Stimulated activated CD4-positive, alpha-beta T cell treated with anti-CD3 and anti-CD28 coated beads, Interleukin-15, amount 100 ng/mL, for 1 hour (primary cell): ENCODE data around the gene DISP2.

Experiments used
- DNase-seq, 2 donors: peaks; one replicate each; pipeline ENCODE4 v3.0.0-alpha.2; 2020; ENCODE audit warnings: low read depth in 1 of 2, low spot score in 1 of 2

Gene DISP2, protein sequence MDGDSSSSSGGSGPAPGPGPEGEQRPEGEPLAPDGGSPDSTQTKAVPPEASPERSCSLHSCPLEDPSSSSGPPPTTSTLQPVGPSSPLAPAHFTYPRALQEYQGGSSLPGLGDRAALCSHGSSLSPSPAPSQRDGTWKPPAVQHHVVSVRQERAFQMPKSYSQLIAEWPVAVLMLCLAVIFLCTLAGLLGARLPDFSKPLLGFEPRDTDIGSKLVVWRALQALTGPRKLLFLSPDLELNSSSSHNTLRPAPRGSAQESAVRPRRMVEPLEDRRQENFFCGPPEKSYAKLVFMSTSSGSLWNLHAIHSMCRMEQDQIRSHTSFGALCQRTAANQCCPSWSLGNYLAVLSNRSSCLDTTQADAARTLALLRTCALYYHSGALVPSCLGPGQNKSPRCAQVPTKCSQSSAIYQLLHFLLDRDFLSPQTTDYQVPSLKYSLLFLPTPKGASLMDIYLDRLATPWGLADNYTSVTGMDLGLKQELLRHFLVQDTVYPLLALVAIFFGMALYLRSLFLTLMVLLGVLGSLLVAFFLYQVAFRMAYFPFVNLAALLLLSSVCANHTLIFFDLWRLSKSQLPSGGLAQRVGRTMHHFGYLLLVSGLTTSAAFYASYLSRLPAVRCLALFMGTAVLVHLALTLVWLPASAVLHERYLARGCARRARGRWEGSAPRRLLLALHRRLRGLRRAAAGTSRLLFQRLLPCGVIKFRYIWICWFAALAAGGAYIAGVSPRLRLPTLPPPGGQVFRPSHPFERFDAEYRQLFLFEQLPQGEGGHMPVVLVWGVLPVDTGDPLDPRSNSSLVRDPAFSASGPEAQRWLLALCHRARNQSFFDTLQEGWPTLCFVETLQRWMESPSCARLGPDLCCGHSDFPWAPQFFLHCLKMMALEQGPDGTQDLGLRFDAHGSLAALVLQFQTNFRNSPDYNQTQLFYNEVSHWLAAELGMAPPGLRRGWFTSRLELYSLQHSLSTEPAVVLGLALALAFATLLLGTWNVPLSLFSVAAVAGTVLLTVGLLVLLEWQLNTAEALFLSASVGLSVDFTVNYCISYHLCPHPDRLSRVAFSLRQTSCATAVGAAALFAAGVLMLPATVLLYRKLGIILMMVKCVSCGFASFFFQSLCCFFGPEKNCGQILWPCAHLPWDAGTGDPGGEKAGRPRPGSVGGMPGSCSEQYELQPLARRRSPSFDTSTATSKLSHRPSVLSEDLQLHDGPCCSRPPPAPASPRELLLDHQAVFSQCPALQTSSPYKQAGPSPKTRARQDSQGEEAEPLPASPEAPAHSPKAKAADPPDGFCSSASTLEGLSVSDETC (N-terminal part only)

DNA sequence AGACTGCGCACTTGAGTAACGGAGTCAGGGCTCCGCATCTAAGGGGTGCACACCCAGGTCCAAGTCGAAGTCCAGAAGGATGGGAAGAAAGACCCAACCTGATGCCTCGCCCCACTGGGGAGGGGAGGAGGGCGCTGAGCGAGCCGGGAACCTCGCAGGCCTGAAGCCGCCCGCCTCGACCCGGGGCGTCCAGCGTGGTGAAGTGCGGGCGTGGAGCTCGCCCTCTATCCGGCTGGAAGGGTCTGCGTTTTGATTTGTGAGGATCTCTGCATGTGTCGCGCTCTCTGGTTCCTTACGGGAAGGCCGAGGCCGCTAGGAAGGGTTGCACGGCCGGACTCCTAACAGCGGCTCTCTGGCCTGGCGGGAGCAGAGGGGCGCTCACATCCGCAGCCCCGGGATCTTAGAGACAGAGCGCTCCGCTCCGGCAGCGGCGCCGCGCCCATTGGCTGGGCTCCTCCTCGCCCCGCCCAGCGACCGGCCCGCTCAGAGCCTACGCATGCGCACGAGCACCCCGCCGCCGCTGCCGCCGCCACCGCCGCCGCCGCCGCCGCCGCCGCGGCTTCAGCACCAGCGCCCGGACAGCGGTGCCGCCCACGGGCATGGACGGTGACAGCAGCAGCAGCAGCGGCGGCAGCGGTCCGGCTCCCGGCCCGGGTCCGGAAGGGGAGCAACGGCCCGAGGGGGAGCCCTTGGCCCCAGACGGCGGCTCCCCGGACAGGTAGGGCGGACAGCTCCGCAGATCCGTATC, at the start of gene DISP2:
Gene DISP2, plus strand, starts transcription at position 497 of the 748 bp plus-strand sequence. Its CDS starts 103 bp downstream, at position 600.
- peak; percentile 87 for DNase-seq

DNA sequence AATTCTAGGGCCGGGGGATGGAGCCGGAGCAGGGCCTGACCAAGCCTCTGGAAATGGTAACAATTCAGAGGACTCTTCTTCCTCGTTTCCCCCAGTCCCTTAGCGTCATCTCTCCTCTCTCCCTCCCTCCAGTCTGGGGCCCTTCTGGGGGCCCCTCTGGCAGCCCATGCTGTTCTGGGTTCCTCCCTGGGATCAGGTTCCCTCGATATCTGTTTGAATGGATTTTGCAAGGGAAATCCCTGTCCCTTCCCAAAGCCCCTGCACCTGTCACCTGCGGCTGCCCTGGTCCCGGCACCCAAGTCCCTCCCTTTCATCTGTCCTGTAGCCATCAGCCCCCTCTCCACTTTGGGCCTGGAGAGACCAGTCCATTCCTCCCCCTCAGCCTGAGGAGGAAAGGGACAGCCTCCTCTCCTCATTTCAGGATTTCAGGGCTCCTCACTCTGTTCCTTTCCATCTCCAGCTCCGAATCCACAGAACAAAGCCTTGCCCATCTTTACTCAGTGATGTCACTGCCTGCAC, 48.6 kb upstream of the DISP2 start:
- no peak for DNase-seq

DNA sequence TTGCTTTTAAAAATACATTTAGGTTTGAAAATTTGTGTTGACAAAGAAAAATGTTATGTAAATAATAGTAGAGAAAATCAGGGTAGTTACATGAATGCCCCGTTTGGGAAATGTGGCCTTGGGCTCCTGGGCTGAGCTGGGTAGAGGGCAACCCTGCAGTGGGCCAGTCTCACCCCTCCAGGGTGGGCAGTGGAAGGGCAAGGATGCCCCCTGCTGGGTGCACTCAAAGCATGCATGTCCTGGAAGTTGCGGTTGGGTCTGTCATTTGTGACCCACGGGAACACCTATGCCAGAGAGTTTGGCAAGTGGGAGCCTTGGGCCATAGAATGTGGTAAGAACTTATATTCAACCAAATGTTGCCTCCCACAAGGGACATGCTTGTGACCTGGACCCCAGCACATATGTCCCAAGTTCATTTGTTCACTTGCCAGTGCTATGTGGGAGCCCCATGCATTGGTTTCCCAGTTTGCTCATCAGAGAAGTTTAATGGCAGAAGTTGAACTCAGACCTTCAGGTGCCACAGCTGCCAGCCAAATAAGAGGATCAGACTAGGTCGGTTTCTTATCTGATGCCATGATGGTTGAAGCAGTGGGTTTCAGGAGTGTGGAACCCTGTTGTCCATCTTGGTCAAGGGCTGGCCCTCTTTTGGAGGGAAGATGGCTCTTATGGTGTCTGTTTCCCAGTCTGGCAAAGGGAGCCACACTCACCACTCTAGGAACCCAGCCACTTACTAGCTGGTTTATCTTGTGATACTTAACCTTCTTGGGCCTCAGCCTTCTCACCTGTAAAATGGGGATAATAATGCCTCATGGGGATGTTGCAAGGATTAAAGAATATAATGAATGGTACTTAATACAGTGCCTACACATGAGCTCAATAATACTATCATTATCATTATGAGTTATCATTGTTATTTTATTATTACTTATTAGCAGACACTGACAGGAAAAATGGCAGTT, 47.7 kb upstream of the DISP2 start:
- no peak for DNase-seq

DNA sequence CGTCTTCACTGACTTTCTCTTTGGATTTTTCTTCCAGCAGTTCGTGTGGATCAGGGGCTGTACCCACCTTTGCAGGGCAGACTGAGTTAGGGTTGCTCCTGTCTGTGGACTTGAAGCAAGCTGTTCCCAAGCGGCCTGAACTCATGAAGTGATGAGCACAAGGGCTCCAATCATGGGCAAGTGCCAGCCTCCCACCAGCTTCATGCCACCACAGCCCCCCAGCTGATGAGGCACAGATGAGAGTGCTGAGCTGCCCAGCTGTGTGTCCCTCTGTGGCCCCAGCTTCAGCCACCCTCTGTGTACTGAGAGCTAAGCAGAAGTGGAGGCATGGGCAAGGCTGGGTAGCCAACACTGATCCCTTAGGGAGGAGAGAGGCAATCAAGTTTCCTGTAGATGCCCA, 47.0 kb upstream of the DISP2 start:
- DNase-seq, result no peak

DNA sequence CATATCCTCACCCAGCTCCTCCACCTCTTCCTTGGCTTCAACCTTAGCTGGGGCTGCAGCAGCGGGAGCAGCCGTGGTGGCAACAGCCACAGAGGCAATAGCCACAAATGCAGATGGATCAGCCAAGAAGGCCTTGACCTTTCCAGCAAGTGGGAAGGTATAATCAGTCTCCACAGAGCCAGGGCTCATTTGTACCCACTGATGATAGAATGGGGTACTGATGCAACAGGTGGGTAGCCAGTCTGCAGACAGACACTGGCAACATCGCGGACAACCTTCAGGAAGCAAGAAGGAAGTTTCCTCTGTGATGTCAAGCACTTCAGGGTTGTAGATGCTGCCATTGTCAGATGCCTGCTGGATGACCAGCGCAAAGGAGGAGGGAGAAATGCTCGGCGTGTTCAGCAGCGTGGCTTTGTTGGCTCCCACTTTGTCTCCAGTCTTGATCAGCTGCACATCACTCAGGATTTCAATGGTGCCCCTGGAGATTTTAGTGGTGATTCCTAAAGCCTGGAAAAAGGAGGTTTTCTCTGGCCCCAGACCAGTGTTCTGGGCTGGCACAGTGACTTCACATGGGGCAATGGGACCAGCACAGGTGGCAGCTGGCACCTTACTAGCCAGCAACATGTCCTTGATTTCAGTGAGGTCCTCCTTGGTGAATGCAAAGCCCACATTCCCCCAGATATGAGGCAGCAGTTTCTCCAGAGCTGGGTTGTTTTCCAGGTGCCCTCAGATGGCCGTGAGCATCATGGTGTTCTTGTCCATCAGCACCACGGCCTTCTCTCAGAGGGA, 45.5 kb upstream of the DISP2 start:
- no peak for DNase-seq

DNA sequence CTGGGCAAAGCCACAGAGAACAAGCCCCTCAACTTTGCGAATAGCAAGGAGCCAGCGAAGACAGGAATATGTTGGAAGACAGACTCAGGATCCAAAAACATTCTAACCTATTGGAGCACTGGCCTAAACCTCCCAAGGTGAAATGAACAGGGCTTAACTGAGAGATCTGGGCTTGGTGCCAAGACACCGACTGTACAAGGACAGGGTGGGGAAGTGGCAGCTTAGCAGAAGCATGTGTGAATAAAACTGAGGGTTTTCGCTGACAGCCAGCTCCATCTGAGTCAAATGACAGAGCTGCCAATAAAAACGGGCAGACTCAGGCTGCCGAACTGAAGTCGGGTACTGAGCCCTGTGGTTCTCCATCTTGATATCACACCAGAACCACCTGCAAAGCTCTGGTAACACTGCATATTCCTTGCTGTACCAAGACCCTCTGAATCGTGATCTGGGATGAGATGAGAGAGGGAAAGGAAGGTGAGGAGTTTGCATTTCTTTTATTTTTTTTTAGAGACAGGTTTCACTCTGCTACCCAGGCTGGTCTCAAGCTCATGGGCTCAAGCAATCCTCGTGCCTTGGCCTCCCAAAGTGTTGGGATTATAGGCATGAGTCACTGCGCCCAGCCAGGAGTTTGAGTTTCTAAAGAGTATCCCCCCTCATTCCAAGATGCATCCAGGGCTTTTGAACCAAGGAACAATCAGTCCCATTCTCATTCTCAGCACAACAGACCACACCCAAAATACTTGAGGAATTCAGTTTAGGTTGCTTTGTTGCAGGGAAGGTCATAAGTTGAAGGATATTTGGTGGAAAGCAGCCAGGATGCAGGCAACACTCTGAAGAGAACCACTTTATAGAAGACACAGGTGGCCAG, 44.3 kb upstream of the DISP2 start:
- DNase-seq, result no peak

DNA sequence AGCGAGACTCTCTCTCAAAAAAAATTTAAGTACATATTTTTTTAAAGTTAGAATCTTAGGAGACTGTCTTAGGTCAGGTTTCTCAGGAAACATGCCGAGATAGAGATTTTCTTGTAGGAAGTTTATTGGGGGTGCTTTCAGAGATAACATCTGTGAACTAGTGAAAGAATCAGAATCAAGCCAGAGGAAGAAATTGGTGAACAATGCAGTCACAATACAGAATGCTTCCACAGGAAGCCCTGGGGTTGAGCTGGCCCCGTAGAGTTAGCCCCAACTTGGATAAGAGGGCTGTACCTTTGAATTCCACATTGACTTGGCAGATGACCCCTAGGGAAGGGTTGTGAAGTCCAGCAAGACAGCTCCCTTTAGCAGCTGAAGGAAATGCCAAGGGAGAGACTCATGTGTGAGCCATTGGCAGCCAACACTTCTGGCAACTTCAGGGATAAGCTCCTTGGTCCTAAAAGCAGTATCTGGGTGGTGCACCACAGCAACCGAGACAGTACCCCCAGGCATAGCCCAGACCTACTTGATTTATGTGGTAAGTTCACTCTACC, 43.2 kb upstream of the DISP2 start:
- DNase-seq, result no peak

DNA sequence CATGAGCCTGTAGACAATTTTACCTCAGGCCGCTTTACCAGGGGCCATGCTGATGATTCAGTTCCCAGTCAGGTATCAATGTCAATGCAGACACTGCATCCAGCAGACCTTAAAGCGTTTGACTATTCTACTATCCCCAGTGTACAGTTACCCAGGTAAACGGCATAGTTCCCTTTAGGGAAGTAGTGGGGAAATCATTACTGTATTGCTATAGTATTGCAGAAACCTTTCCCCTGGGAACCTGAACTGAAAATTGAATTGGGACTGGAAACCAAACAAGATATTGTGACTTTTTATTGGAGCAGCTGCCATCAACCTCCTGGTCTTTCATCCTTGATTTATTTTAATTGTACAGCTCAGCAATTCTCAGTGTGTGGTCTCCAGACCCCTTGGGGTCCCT, 41.1 kb upstream of the DISP2 start:
- no peak for DNase-seq

DNA sequence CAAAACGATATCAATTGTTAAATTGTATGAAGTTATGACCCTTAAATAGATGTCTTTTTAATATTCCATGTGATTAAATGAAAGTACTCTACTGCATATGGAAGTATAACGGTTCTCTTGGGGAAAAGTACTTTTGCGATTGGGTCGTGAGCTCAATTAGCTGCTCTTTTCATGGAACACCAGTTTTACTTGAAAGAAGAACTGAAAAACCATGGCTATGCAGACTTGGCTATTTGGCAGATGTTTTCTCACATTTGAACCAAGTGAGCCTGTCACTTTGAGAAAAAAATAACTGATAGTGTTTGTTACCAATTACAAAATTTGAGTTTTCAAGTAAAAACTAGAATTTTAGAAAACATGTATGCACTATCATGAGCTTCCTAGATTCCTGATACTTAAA, 40.4 kb upstream of the DISP2 start:
- DNase-seq, result no peak

DNA sequence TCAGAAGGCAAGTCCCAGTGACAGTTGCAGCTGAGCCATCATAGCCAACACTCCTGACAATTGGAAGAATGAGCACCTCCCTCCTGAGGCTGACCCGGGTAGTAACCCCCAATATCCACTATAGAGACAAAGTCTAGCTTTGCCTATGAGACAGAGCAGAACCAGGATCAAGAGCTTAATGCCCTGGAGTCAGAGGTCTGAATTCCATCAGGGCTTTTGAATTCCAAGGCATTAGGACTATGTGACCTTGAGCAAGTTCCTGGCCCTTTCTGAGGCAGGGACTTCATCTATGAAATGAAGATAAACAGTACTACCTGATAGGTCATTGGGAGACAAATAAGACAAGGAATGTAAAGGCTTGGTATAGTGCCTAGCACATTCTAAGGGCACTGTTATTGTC, 37.6 kb upstream of the DISP2 start:
- DNase-seq, result no peak

DNA sequence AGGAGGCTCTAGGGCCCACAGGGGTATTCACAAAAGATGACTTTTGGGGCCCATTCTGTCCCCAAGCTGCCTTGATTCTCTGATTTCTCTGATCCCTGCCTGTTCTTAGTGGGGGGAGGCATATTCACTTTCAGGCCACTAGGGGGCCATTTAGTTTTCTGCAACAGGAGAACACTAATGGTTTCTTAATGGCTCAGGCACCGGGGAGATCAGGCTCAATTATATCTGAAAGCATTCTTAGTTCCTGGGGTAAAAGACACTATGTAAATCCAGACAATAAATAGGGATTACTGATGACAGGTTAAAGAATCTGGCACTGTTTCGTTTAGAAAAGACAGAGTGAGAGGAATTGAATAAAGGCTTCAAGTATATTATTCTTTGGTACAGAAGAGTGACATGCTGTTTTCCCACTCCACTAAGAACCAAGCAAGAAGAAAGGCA, 37.1 kb upstream of the DISP2 start:
- no peak for DNase-seq

DNA sequence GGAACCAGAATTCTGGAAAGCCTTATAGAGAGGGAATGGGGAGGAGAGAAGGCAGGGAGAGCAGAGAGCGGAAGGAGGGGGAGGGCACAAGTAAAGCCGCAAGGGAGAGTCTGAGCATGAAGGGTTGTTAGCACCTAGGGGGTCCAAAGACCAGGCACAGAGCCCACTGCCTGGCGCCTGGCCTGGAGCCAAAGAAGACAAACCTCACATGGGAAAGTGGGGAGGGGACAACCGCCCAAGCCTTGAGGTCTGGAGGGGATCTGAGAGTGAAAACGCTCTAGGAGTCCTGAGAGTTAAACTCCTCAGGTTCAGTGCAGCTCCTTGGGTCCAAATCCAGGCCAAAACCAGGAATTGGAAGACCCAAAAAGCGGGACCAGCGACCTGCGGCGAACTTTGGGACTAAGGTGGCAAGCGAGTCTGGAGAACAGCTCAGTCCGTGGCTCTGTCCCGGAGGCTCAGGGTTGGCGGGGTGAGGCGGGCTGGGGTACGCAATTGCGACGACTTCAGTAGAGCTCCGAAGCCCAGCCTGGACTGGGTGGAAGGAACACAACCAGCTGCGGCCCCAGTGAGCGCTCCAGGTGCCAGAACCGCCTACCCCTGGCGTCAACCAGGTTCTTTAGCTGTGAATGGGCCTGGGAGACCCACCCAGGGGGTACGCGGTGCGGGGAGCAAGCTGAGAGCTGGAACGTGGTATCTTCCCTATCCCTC, 35.3 kb upstream of the DISP2 start:
- no peak for DNase-seq

DNA sequence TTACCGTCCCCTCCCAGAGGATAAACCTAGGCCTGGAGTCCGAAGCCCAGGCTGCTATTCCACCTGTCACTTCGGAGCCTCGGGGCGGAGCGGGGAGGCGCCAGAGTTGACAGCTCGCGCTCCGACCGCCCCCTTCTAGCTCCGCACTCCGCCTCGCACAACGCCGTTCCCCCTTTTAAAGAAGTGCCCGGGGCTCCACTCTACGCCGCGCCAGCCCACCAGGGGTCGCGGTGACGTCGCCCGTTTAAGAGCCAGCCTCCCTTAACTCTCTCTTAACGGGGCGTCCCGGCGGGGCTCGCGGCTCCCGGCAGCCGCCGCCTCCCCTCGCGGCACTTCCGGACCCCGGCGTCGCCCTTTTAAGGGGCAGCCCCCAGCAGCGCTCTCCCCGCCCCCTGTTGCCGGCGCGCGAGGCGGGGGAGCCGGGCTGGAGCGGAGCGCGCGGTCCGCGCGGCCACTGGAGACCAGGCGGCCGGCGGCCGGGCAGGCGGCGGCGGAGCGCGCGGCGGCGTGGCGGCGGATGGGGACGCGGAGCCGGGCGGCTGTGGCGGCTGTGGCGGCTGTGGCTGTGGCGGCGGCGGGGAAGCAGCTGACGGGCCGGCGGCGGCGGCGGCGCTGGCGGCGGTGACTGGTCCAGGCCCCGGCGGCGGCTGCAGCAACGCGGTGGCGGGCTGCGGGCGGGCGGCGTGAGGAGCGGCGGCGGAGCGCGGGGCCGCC, 34.6 kb upstream of the DISP2 start, which contains the start of gene INAFM2:
Gene INAFM2, plus strand, starts transcription at position 454 of the 714 bp plus-strand sequence. CDS start 364 bp downstream, outside the sequence.
- DNase-seq, result peak; percentile 73 to 83

DNA sequence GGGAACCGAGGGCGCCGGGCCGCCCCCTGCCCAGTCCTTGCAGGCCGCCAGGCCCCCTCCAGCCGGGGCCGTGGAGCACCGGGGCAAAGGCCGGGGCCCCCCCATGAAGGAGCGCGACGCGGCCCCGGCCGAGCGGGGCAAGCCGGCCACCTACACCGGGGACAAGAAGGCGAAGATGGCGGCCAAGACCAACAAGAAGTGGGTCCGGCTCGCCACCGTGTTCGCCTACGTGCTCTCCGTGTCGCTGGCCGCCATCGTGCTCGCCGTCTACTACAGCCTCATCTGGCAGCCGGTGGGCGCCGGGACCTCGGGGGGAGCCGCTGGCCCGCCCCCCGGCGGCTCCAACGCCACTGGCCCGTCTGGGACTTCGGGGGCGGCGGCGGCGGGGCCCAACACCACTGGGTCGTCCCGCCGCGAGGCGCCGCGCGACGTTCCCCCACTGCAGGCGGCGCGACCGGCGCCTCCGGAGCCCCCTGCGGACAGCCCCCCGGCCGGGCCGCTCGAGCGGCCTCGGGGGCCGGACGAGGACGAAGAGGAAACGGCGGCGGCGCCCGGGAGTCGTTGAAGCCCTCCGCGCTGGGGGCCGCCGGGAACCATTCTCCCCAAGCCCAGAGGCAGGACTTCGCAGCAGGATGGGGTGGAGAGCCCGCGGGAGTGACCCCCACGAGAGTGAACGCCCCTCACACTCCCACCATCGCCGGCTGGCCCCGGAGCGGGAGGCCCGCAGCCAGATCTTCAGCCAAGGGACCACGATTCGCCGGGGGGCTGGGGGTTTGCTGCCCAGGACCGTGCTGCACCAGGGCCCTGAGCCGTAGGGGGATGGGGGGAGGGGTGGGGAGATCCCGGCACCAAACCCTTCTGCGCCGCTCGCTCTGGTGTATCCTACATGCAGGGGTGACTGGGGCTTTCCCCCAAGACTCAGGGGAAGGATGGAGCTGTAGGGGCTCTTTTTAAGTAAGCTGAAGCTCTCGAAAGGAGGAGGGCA, 33.8 kb upstream of the DISP2 start:
- no peak for DNase-seq

DNA sequence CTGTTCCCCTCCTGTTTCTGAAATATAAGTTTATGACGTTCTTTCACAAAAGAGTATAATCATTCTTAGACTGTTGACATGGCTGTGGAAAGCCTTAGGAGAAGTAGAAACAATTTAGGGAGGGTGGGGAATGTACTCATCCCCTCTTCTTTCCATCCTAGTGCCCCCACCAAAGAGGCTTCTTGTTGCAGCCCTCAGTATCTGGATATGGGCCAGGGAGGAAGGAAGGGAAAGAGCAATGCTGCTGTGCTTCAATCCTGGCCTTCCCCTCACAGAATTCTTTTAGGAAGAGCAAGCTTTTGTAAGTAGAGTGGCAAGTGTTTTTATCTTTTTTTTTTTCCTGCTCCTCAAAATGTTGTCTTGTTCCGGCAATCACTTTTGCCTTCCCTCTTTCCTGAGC, 32.8 kb upstream of the DISP2 start:
- DNase-seq, result no peak
